ENCODE results near the gene RIC8A.

GRCh38 chr11:230431-230830 is 22.9 kb downstream of the RIC8A start:
- TF ChIP-seq POLR2A (IDR thresholded peaks at IDR 0.05): no peak
- TF ChIP-seq CTCF (IDR thresholded peaks at IDR 0.05): no peak
- TF ChIP-seq EP300 (IDR thresholded peaks at IDR 0.05): no peak
- TF ChIP-seq POLR2AphosphoS5 (IDR thresholded peaks at IDR 0.05): no peak

Measured in sigmoid colon (tissue), 4 donors.